Left forelimb (tissue), 1 donor: ENCODE measurements around the gene BTNL3.
"Not testable (repeated sequence)": the region's sequence is repeated elsewhere in the genome, so short reads cannot be mapped to it uniquely, and the experiment has no call there.

Experiments
- DNase-seq: peaks from one replicate; pipeline ENCODE4 v3.0.0-alpha.2; 2018; ENCODE audit warnings: low spot score

BTNL3 gene

DNA sequence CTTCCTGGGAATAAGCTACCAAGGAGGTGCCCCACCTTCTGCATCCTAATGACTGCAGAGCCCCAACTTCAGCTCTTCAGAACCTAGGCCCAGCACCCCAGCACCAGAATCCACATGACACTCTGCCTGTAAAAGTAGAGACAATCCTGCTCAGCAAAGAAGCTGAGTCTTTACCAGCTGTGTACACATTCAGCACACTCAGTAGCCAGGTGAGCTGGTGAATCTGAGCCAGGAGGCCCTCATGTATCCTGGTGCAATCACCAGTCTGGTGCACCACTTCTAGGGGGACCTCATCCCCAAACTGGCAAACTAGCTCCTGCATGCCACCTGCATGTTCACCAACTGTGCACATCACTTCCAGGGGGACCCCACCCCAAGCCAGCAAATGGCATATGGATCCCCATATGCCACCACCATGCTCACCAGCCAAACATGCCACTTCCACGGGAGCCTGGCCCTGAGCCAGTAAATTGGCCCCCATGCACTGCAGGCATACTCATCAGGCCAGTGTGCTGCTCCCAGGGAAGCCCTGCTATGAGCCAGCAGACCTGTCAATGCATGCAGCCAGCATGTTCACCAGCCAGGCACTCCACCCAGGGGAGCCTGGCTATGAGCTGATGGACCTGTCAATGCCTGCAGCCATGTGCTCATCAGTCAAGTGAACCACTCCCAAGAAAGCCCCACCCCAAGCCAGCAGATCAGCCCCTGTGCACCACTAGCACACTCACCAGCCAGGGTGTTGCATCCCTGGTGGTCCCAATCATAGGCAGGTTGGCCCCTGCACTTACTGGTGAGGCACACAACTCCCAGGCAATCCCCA is 35.8 kb downstream of the BTNL3 start:
- DNase-seq = peak; percentile 61

- DNase-seq = no peak
Measured at GRCh38 chr5:181027452-181028031, 38.9 kb downstream of the BTNL3 start.

DNA sequence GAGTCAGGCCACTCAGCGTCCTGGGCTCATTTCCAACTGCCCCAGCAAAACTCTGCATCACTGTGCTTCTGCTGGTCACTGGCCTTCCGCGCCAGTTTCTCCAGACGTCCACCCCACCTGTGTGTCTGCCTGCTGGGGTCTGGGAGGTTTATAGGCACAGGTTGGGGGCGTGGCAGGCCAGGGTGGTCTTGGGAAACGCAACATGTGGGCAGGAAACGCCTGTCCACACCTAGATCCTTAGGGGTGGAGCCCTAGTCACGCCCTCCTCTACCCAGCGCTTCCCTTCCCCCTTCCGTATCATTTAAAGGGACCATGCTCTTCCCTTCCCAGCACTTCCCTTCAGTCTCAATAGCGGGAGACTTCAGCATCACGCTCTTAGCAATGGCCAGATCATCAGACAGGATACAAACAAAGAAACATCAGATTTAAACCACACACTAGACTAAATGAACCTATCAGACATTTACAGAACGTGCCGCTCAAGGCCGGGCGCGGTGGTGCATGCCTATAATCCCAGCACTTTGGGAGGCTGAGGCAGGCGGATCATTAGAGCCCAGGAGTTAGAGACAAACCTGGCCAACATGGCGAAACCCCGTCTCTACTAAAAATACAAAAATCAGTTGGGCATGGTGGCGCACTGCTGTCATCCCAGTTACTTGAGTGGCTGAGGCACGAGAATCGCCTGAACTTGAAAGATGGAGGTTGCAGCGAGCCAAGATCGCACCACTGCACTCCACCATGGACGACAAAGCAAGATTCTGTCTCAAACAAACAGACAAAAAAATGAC is 39.6 kb downstream of the BTNL3 start:
- no peak for DNase-seq

DNA sequence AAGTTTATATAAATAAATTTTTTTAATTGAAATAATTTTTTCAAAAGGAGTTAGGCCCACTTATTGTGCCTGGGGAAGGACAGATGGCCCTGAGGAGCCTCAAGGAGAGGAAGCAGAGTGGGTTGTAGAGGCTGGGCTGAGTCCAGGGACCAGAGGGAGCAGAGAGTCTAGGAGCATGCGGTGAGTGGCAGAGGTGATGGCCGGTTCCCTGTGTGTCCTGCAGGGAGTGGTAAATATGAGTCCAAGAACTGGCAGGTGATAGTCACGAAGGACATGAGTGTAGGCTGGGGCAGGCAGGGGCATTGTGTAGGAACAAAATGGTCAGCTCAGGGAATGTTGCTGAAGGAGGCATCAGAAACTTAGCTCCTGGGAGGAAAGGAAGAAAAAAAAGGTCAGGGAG is 43.1 kb downstream of the BTNL3 start:
- DNase-seq = no peak

GRCh38 chr5:181035991-181036815 is 47.6 kb downstream of the BTNL3 start:
- no peak for DNase-seq

DNA sequence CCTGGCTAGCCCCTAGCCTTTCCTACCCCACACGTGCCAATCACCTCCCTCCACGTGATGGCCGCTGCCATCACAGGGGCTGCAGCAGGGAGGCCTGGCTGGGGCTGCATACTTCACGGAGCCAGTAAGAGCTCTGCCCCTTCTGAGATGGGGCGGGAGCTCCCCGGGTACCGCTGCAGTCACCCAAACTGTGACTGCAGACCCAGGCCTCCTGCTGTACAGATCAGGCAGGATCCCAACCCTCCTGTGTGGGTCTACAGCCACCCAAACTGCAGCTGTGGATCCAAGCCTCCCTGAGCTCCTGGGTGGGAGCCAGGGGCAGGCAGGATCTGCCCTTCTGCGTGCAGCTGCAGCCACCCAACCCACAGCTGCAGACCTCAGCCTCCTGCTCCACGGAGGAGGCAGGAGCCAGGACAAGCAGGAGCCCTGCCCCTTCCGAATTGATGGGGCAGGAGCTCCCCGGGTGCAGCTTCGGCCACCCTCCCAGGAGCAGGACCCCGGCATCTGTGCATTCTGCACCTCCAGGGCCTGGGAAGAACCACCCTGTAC is 48.2 kb downstream of the BTNL3 start:
- no peak for DNase-seq

DNA sequence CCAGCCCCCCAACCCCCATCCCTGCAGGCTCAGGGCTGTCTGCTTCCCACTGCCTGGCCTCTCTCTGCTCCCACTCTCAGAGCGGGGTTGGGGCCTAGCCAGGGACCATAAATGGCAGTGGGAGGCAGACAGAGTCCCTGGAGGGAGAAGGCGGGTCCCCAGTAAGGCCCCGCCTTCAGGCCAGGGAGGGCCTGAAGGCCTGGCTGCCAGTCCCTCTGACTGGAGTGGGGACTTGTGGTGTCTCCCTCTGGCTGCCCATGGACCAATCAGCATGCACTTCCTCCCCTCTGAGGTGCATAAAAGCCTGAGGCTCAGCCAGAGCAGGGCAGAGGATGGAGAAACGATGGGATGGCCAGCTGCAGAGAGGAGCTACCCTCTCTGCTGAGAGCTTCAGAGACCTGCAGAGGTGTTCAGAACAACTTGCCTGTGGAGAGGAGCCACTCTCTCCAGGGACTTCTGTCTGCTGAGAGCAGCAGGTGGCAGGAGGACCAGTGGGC is 48.8 kb downstream of the BTNL3 start:
- no peak for DNase-seq

DNA sequence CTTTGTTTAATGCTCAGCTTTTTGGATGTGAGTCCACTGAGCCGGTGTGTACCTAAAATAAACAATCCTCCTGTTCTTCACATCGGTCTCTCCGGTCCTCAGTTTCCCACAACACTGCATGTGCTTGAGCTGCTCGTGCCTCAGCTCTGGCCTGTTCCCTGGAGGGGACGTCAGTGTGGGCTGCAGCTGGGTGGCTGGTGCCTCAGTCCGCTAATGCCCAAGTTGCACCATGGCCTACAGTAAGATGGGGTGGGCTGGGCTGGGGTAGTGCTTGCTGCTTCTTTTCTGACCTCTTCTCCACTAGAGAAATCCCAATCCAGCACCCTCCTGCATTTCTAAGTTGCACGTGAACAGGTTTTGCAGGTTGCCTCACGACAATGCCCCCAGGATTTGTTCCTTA is 50.8 kb downstream of the BTNL3 start:
- no peak for DNase-seq

GRCh38 chr5:181039931-181040630 is 51.4 kb downstream of the BTNL3 start, which contains the start of gene BTNL9:
Gene BTNL9, plus strand, starts transcription at chr5:181040266. Its CDS starts 5,224 bp downstream, at chr5:181045490.
- peak; percentile 22 for DNase-seq

- peak; percentile 51 for DNase-seq
Measured at GRCh38 chr5:181040631-181040945, 51.9 kb downstream of the BTNL3 start.

- no peak for DNase-seq
Measured at GRCh38 chr5:181041043-181041442, 52.4 kb downstream of the BTNL3 start.

- peak; percentile 37 for DNase-seq
Measured at GRCh38 chr5:181042036-181042713, 53.5 kb downstream of the BTNL3 start.

DNA sequence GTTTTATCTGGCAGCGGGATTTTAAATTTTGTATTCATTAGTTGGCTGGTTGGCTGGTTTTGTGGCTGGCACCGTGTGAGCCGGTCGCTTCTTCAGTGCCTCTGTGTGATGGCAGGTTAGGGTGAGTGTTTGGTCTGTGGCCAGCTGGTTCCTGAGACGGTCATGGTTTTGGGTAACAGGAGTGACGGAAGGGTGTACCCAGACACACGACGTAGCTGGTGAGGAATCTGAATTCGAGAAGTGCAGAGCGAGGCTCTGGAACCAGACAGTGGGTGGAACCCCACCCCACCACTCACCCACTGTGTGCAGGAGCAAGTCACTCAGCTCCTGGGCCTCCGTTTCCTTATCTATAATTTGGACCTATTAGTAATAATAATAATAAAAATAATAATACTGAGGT is 54.1 kb downstream of the BTNL3 start:
- DNase-seq = peak; percentile 23

GRCh38 chr5:181043285-181044092 is 54.8 kb downstream of the BTNL3 start:
- peak; percentile 45 for DNase-seq

GRCh38 chr5:181044093-181044599 is 55.5 kb downstream of the BTNL3 start:
- DNase-seq = peak; percentile 48

GRCh38 chr5:181044662-181045305 is 56.1 kb downstream of the BTNL3 start:
- DNase-seq = peak; percentile 51

DNA sequence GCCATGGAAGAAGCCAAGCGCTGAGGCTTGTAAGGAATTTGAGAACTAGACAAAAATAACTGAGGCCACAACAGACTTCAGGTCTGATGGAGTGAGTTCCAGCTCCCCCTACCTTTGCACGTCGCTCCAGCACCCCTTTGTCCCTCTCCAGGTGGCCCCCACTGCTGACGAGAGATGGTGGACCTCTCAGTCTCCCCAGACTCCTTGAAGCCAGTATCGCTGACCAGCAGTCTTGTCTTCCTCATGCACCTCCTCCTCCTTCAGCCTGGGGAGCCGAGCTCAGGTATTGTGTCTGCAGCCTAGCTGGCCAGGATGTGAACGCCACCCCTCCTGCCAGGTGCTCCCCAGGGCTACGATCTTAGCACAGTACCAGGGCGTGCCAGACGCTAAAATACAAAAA is 56.7 kb downstream of the BTNL3 start:
- peak; percentile 37 for DNase-seq

DNA sequence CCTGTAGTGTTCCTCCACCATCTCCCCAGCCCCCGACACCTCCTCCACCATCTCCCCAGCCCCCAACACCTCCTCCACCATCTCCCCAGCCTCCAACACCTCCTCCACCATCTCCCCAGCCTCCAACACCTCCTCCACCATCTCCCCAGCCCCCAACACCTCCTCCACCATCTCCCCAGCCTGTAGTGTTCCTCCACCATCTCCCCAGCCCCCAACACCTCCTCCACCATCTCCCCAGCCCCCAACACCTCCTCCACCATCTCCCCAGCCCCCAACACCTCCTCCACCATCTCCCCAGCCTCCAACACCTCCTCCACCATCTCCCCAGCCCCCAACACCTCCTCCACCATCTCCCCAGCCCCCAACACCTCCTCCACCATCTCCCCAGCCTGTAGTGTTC is 57.2 kb downstream of the BTNL3 start:
- not testable (repeated sequence) for DNase-seq

- DNase-seq = no peak
Measured at GRCh38 chr5:181047288-181047687, 58.6 kb downstream of the BTNL3 start.
